Calu3 (cell line): ENCODE measurements around the gene RLIM. TPM values are rescaled to one million over a fixed set of nuclear protein-coding genes. Genes with fewer than 3 reads are reported as not detected.
"Not testable (repeated sequence)": the region's sequence is repeated elsewhere in the genome, so short reads cannot be mapped to it uniquely, and the experiment has no call there.

Source experiments
- Bru-seq: library from RNA; stranded (reverse); fragments of 400-500 nt; gene quantifications from one replicate; lab custom pipeline; 2021; lab: Mats Ljungman, UMichigan
- BruChase-seq, 2 experiments: library from RNA; stranded (reverse); fragments of 400-500 nt; gene quantifications; one replicate each; lab custom pipeline; 2021; lab: Mats Ljungman, UMichigan
- BruUV-seq: library from RNA; stranded (reverse); fragments of 400-500 nt; replicated peaks from 2 replicates; lab custom pipeline; 2021; lab: Mats Ljungman, UMichigan
- CTCF ChIA-PET: fragments of 300-600 bp; sonication (Branson Sonifier 250); formaldehyde crosslinking; loops from one replicate; lab custom pipeline; 2022; ENCODE audit warnings: antibody characterized with exemption; lab: Charles Lee
- DNase-seq: peaks from one replicate; pipeline ENCODE4 v3.0.0; 2022
- H3K27ac Mint-ChIP-seq: one replicate; pipeline ENCODE4 v1.8.0; 2022; ENCODE audit warnings: mixed read lengths; ENCODE audit not compliant: unreplicated experiment
- H3K27me3 Mint-ChIP-seq: one replicate; pipeline ENCODE4 v1.8.0; 2022; ENCODE audit warnings: mixed read lengths; ENCODE audit not compliant: unreplicated experiment
- H3K36me3 Mint-ChIP-seq: one replicate; pipeline ENCODE4 v1.8.0; 2022; ENCODE audit warnings: mild to moderate bottlenecking, moderate library complexity, mixed read lengths; ENCODE audit not compliant: insufficient read depth, unreplicated experiment
- H3K4me1 Mint-ChIP-seq: one replicate; pipeline ENCODE4 v1.8.0; 2022; ENCODE audit warnings: mild to moderate bottlenecking, low read depth, mixed read lengths; ENCODE audit not compliant: unreplicated experiment
- H3K4me3 Mint-ChIP-seq: one replicate; pipeline ENCODE4 v1.8.0; 2022; ENCODE audit warnings: mild to moderate bottlenecking, low read depth, moderate library complexity, mixed read lengths; ENCODE audit not compliant: unreplicated experiment
- H3K9me3 Mint-ChIP-seq: one replicate; pipeline ENCODE4 v1.8.0; 2022; ENCODE audit warnings: low read depth, mixed read lengths; ENCODE audit not compliant: unreplicated experiment
- intact Hi-C: fragments of 100-400 bp; cut with micrococcal nuclease; formaldehyde crosslinking; loops from one replicate; pipeline ENCODE4 v1.10.0; 2022; ENCODE audit not compliant: unreplicated experiment
- long read RNA-seq: library from polyadenylated mRNA; stranded (forward); transcript quantifications from one replicate; pipeline ENCODE4 v2.0.0, GENCODE V29; 2022
- total RNA-seq: library from RNA; stranded (reverse); gene quantifications from 2 replicates; pipeline ENCODE4 v1.2.3, GENCODE V29; 2022
- TF ChIP-seq, protein P1 (sequence below): fragments of 200-600 bp; IDR thresholded peaks from one replicate; pipeline ENCODE4 v1.8.0; 2022; ENCODE audit warnings: antibody characterized with exemption; ENCODE audit not compliant: unreplicated experiment

RLIM gene
- total RNA-seq (58.9 and 61.7 TPM in 2 replicates), Bru-seq, nascent RNA (percentile 98 among the genes with signal in this experiment), BruChase-seq, experiment 1, labeled RNA remaining after a 6-hour chase (percentile 97 among the genes with signal in this experiment), BruChase-seq, experiment 2, labeled RNA remaining after a 2-hour chase (percentile 99 among the genes with signal in this experiment)
- long read RNA-seq, full-length matches to known transcripts: 19 of 38 reads
- long read RNA-seq, partial matches to known transcripts: 2 of 38 reads
- long read RNA-seq, other reads (novel, unspliced or antisense): 17 of 38 reads

DNA sequence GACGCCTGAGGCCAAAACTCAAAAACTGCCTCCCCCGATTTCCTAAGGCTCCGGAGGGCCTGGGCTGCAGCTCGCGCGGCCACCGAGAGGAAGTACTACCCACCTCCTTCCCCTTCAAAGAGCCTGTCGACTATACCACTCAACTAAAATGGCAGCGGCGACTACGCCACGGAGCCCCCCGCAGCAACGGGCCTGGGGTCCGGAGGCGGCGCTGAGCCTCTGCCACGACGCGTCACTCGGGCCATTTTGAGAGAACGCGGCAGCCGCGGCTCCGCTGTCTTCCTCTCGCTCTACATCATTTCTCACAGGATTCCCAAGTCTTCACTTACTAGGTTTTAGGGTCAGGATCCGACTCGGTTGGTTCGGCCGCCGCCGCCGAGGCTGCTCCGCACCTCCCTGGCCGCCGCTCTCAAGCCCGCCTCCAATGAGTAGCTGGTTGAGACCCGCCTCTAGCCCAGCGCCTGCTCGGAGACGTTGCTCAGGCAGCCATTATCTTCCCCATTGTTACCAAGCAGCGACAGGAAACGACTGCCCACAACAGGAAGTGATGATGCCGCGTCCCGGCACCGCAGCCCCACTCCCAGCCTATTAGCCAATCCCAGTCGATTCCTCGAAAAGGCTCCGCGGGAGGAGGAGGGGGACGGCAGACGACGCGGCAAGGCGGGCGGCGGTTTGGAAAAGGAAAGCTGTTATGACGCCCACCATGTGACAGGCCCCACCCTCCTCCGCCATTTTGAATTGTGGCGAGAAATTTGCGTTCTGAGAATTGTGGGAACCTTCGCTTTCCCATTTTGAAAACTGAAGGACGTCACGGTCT, at the start of gene RLIM:
TSS of gene RLIM (minus strand) at position 532 of the 817 bp plus-strand sequence. CDS start 18,647 bp downstream, outside the sequence.
- Mint-ChIP-seq H3K9me3 (peaks cover 2% of the 10 kb centered on the region), H3K4me3 (peak within 1 kb of the TSS; percentile 100), H3K4me1 (no peaks in the 10 kb centered on the region), H3K36me3 (peaks cover 39% of the 10 kb centered on the region), H3K27me3 (no peaks in the 10 kb centered on the region), H3K27ac (peak within 1 kb of the TSS; percentile 100)
- intact Hi-C loops: no loop called here
- peak; percentile 94 for DNase-seq
- no TSS peak for BruUV-seq
- TF ChIP-seq, protein P1, sequence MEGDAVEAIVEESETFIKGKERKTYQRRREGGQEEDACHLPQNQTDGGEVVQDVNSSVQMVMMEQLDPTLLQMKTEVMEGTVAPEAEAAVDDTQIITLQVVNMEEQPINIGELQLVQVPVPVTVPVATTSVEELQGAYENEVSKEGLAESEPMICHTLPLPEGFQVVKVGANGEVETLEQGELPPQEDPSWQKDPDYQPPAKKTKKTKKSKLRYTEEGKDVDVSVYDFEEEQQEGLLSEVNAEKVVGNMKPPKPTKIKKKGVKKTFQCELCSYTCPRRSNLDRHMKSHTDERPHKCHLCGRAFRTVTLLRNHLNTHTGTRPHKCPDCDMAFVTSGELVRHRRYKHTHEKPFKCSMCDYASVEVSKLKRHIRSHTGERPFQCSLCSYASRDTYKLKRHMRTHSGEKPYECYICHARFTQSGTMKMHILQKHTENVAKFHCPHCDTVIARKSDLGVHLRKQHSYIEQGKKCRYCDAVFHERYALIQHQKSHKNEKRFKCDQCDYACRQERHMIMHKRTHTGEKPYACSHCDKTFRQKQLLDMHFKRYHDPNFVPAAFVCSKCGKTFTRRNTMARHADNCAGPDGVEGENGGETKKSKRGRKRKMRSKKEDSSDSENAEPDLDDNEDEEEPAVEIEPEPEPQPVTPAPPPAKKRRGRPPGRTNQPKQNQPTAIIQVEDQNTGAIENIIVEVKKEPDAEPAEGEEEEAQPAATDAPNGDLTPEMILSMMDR: no peak
- CTCF ChIA-PET: no interaction called here

GRCh38 chrX:74656079-74656745, 41.8 kb upstream of the RLIM start:
- peaks cover 3% of the 10 kb centered on the region for H3K36me3 Mint-ChIP-seq
- H3K4me1 Mint-ChIP-seq: no peaks in the 10 kb centered on the region
- peaks cover 4% of the 10 kb centered on the region for H3K9me3 Mint-ChIP-seq
- TF ChIP-seq, protein P1: no peak
- no peak overlapping the region for H3K27ac Mint-ChIP-seq
- CTCF ChIA-PET: no interaction called here
- intact Hi-C loops: no loop called here
- BruUV-seq: no TSS peak
- H3K27me3 Mint-ChIP-seq: no peaks in the 10 kb centered on the region
- no peak overlapping the region for H3K4me3 Mint-ChIP-seq
- no peak for DNase-seq

- intact Hi-C loops, H3K36me3 Mint-ChIP-seq, DNase-seq, CTCF ChIA-PET, H3K27ac Mint-ChIP-seq, BruUV-seq, H3K4me1 Mint-ChIP-seq, H3K27me3 Mint-ChIP-seq, H3K4me3 Mint-ChIP-seq, H3K9me3 Mint-ChIP-seq: not testable (repeated sequence)
Measured at GRCh38 chrX:74654953-74655352, 40.5 kb upstream of the RLIM start.

DNA sequence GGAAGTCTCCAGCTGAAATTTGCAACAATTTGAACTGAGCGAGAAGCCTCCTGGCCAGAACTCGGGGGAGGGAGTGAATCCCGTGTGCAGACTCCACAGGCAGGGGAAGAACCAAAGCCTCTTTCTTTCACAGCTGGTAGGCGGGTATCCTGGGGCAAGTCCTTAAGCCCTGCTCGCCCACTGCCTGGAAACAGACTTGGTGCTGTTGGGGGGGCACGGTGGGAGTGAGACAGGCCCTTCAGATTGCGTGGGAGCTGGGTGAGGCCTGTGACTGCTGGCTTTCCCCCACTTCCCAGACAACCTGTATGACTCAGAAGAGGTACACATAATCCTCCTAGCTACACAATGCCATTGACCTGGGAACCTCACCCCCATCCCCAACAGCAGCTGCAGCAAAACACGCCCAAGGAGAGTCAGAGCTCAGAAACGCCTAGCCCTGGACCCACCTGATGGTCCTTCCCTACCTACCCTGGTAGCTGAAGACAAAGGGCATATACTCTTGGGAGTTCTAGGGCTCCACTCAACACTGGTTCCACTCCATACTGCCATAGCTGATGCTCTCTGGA, 22.4 kb upstream of the RLIM start:
- TF ChIP-seq, protein P1: no peak
- no peak for DNase-seq
- no peak overlapping the region for H3K27ac Mint-ChIP-seq
- no peak overlapping the region for H3K4me3 Mint-ChIP-seq
- no peaks in the 10 kb centered on the region for H3K4me1 Mint-ChIP-seq
- intact Hi-C loops: no loop called here
- H3K27me3 Mint-ChIP-seq: peaks cover 34% of the 10 kb centered on the region
- CTCF ChIA-PET: no interaction called here
- H3K36me3 Mint-ChIP-seq: no peaks in the 10 kb centered on the region
- BruUV-seq: no TSS peak
- H3K9me3 Mint-ChIP-seq: no peaks in the 10 kb centered on the region
